Fibroblast of villous mesenchyme (primary cell): ENCODE measurements around the gene AKAP6. TPM values are rescaled to one million over a fixed set of nuclear protein-coding genes. Genes with fewer than 3 reads are reported as not detected.

ENCODE experiments used
- DNase-seq: peaks from one replicate; pipeline ENCODE4 v3.0.0-alpha.2; 2010; ENCODE audit warnings: low read depth
- H3K4me3 ChIP-seq: 2 replicates; pipeline ENCODE4 v1.5.1; 2011; ENCODE audit warnings: low read depth, mild to moderate bottlenecking, low read length
- total RNA-seq: library from RNA; depleted of rRNA; stranded (reverse); fragments of >200 nt; gene quantifications from 2 replicates; pipeline ENCODE4 v1.2.3, GENCODE V29; 2012
- TF ChIP-seq, protein P1 (sequence below): IDR thresholded peaks from 2 replicates; pipeline ENCODE4 v1.5.1; 2012; ENCODE audit warnings: low read depth, mild to moderate bottlenecking, low read length; ENCODE audit not compliant: insufficient read depth

Gene AKAP6
- total RNA-seq, 1 donor, result 3.9 TPM

DNA sequence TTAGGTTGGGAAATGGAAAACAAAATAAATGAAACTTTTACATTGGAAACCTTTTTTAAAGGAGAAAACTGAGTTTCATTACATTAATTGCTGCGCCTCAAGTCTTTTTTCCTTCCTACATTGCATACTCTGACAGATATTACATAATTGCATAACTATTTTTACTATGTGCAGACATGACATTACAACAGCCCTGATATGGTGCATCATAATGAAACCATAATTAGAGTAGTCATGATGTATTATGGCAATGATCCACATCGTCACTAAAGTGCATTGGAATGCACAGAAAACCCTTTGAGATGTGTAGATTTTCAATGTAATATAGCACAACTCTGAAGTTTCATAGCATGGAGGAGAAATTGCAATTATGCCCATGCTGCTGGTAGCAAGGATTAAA, 391.8 kb downstream of the AKAP6 start:
- no peak for DNase-seq
- H3K4me3 ChIP-seq, result no peak overlapping the region
- TF ChIP-seq, protein P1, sequence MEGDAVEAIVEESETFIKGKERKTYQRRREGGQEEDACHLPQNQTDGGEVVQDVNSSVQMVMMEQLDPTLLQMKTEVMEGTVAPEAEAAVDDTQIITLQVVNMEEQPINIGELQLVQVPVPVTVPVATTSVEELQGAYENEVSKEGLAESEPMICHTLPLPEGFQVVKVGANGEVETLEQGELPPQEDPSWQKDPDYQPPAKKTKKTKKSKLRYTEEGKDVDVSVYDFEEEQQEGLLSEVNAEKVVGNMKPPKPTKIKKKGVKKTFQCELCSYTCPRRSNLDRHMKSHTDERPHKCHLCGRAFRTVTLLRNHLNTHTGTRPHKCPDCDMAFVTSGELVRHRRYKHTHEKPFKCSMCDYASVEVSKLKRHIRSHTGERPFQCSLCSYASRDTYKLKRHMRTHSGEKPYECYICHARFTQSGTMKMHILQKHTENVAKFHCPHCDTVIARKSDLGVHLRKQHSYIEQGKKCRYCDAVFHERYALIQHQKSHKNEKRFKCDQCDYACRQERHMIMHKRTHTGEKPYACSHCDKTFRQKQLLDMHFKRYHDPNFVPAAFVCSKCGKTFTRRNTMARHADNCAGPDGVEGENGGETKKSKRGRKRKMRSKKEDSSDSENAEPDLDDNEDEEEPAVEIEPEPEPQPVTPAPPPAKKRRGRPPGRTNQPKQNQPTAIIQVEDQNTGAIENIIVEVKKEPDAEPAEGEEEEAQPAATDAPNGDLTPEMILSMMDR, result no peak

- H3K4me3 ChIP-seq, result no peak overlapping the region
- TF ChIP-seq, protein P1, result no peak
- no peak for DNase-seq
Measured at GRCh38 chr14:32722631-32723183, 393.6 kb downstream of the AKAP6 start.

DNA sequence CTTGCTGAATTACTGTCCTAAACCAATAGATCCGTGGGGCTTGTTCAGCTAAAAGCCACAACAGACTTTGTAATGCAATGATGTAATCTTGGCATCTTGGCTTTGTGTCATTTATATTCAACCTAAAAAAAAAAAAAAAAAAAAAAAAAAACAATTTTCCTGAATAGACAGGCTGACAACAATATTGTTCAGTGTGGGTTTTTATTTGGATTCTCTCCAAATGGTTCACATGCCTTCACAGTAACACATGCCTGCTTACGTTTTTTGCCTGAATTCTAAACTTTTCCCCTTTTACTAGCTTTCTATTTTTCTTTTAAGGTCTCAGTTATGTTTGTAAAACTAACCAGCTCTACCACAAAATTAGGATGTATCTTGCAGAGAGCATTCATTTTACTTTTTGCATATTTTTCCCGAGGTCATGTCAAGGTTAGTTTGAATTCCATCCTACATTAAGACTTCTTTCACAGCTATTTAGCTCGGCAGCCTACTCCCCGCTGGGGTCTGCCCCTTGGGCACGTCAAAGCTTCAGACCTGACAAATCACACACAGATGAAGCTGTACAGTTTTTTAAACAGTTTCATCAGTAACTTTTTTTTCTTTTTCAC, 395.9 kb downstream of the AKAP6 start:
- peak; percentile 59 for DNase-seq
- TF ChIP-seq, protein P1, result no peak
- H3K4me3 ChIP-seq, result peak overlapping the region; percentile 36

DNA sequence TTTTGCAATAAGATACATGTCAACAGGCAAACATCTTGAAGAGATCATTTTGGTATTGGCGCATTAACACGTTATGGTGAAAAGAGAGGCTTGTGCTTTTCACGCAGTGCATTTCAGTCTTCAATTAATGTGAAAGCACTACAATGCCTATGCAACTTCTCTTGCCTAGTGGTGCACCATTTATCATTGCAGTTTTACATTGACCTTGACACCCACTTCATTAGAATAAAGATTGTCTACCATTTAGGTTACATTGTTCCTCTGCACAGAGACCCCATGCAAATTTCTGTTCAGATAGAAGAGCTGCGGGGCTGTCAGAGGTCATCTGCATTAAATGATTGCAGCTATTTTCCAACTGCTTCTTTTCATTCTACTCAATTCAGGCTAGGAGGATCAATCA, 397.4 kb downstream of the AKAP6 start:
- TF ChIP-seq, protein P1, result no peak
- no peak for DNase-seq
- H3K4me3 ChIP-seq, result no peak overlapping the region

- TF ChIP-seq, protein P1, result no peak
- no peak overlapping the region for H3K4me3 ChIP-seq
- DNase-seq, result no peak
Measured at GRCh38 chr14:32727832-32728231, 398.7 kb downstream of the AKAP6 start.

- H3K4me3 ChIP-seq, result no peak overlapping the region
- TF ChIP-seq, protein P1, result no peak
- no peak for DNase-seq
Measured at GRCh38 chr14:32728526-32728925, 399.4 kb downstream of the AKAP6 start.

- TF ChIP-seq, protein P1, result no peak
- DNase-seq, result no peak
Measured at GRCh38 chr14:32728976-32729375, 399.9 kb downstream of the AKAP6 start.

More at GRCh38 chr14:32728976-32729375, 399.9 kb downstream of the AKAP6 start:
- no peak overlapping the region for H3K4me3 ChIP-seq
